Trophoblast cell (in vitro differentiated cells and primary cell): ENCODE data around the gene FRY.

Experiments
- DNase-seq, 2 donors: peaks; one replicate each; pipeline ENCODE4 v3.0.0-alpha.2; 2016
- H2AFZ ChIP-seq: 2 replicates; pipeline ENCODE4 v1.6.1; 2013; ENCODE audit warnings: low read length, moderate library complexity, mild to moderate bottlenecking; ENCODE audit not compliant: insufficient read depth, poor library complexity
- H2AK5ac ChIP-seq: 2 replicates; pipeline ENCODE4 v1.6.1; 2013; ENCODE audit warnings: mild to moderate bottlenecking, low read length
- H2BK120ac ChIP-seq: 2 replicates; pipeline ENCODE4 v1.6.1; 2013; ENCODE audit warnings: low read length, mild to moderate bottlenecking, moderate library complexity; ENCODE audit not compliant: insufficient read depth, poor library complexity
- H2BK12ac ChIP-seq: 2 replicates; pipeline ENCODE4 v1.6.1; 2013; ENCODE audit warnings: mild to moderate bottlenecking, low read length, moderate library complexity
- H2BK5ac ChIP-seq: 2 replicates; pipeline ENCODE4 v1.6.1; 2013; ENCODE audit warnings: low read length, low read depth, moderate library complexity, mild to moderate bottlenecking; ENCODE audit not compliant: poor library complexity
- H3K14ac ChIP-seq: 2 replicates; pipeline ENCODE4 v1.6.1; 2013; ENCODE audit warnings: mild to moderate bottlenecking, low read length
- H3K18ac ChIP-seq: 2 replicates; pipeline ENCODE4 v1.6.1; 2013; ENCODE audit warnings: mild to moderate bottlenecking, low read length
- H3K23ac ChIP-seq: 2 replicates; pipeline ENCODE4 v1.6.1; 2013; ENCODE audit warnings: low read length
- H3K27ac ChIP-seq: 2 replicates; pipeline ENCODE4 v1.5.1; 2013; ENCODE audit warnings: low read depth, mild to moderate bottlenecking, inconsistent platforms, low read length, moderate library complexity
- H3K27me3 ChIP-seq: 2 replicates; pipeline ENCODE4 v1.6.1; 2013; ENCODE audit warnings: inconsistent platforms, mild to moderate bottlenecking, low read length, moderate library complexity; ENCODE audit not compliant: insufficient read depth
- H3K36me3 ChIP-seq, 2 experiments: 1 replicate in 1 of 2; 2 replicates in 1 of 2; pipeline ENCODE4 v1.6.1; 2013; ENCODE audit warnings: low read length in 2 of 2, mild to moderate bottlenecking in 2 of 2, moderate library complexity in 1 of 2; ENCODE audit not compliant: insufficient read depth in 2 of 2, control insufficient read depth in 1 of 2
- H3K4ac ChIP-seq: 2 replicates; pipeline ENCODE4 v1.6.1; 2013; ENCODE audit warnings: low read depth, mild to moderate bottlenecking, low read length, moderate library complexity
- H3K4me1 ChIP-seq, 2 experiments: 1 replicate in 1 of 2; 2 replicates in 1 of 2; pipeline ENCODE4 v1.6.1; 2013; ENCODE audit warnings: low read length in 2 of 2, mild to moderate bottlenecking in 2 of 2, moderate library complexity in 1 of 2; ENCODE audit not compliant: insufficient read depth in 2 of 2, control insufficient read depth in 1 of 2
- H3K4me2 ChIP-seq: 2 replicates; pipeline ENCODE4 v1.6.1; 2013; ENCODE audit warnings: inconsistent platforms, mild to moderate bottlenecking, low read length, moderate library complexity
- H3K4me3 ChIP-seq: 2 replicates; pipeline ENCODE4 v1.5.1; 2013; ENCODE audit warnings: mild to moderate bottlenecking, low read depth, low read length, inconsistent platforms
- H3K79me1 ChIP-seq: one replicate; pipeline ENCODE4 v1.6.1; 2013; ENCODE audit warnings: low read length
- H3K79me2 ChIP-seq: 2 replicates; pipeline ENCODE4 v1.6.1; 2013; ENCODE audit warnings: low read length, mild to moderate bottlenecking; ENCODE audit not compliant: control insufficient read depth, insufficient read depth, poor library complexity
- H3K9ac ChIP-seq: 2 replicates; pipeline ENCODE4 v1.6.1; 2013; ENCODE audit warnings: mild to moderate bottlenecking, low read length
- H3K9me3 ChIP-seq: 2 replicates; pipeline ENCODE4 v1.6.1; 2013; ENCODE audit warnings: low read depth, mild to moderate bottlenecking, control low read depth, inconsistent platforms, low read length; ENCODE audit not compliant: insufficient read depth
- H4K12ac ChIP-seq: 2 replicates; pipeline ENCODE4 v1.6.1; 2013; ENCODE audit warnings: low read depth, mild to moderate bottlenecking, low read length, moderate library complexity
- H4K8ac ChIP-seq: 2 replicates; pipeline ENCODE4 v1.6.1; 2013; ENCODE audit warnings: low read depth, mild to moderate bottlenecking, low read length, moderate library complexity
- H4K91ac ChIP-seq: one replicate; pipeline ENCODE4 v1.6.1; 2013; ENCODE audit warnings: low read depth, mild to moderate bottlenecking, low read length, moderate library complexity
- WGBS: extraction: QIAGEN DNeasy Blood & Tissue Kit; methylation state at CpG from one replicate; pipeline ENCODE4 v1.1.7; 2013; ENCODE audit warnings: missing lambda C conversion rate; ENCODE audit not compliant: insufficient read length, insufficient coverage; ENCODE audit errors: extremely low coverage; 5-methylcytosine and 5-hydroxymethylcytosine counted together

Gene FRY

DNA sequence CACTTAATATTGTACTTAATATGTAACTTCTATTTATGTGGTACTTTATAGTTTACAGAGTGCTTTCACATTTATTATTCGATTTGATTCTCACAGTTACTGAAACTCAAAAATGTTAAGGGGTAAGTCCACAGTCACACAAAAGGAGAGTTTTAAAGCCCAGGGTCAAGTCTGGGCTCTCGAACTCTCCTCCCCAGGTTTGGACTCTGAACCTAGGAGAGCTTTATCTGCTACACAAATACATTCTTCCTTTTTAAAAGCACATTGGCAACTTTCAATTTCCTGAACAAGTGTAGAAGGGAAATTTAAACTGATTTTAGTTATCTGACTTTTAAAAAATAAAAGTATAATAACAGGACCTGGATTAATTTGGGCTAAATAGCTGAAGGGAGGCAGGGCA lies 144.4 kb downstream of the FRY start:
- no peaks in the 10 kb centered on the region for H3K79me1 ChIP-seq
- H3K79me2 ChIP-seq, result no peaks in the 10 kb centered on the region
- H3K36me3 ChIP-seq, result no peaks in the 10 kb centered on the region
- no peak overlapping the region for H3K18ac ChIP-seq
- no peak for DNase-seq
- no peak overlapping the region for H2AK5ac ChIP-seq
- no peak overlapping the region for H3K27ac ChIP-seq
- no peak overlapping the region for H3K14ac ChIP-seq
- H2BK12ac ChIP-seq, result no peak overlapping the region
- no peak overlapping the region for H4K91ac ChIP-seq
- no peaks in the 10 kb centered on the region for H3K9me3 ChIP-seq
- no CpG with 5 or more reads among the region's 2 CpGs for WGBS
- no peak overlapping the region for H2BK5ac ChIP-seq
- H4K12ac ChIP-seq, result no peak overlapping the region
- H3K27me3 ChIP-seq, result no peaks in the 10 kb centered on the region
- no peak overlapping the region for H3K4me3 ChIP-seq
- H2BK120ac ChIP-seq, result no peak overlapping the region
- H4K8ac ChIP-seq, result no peak overlapping the region
- no peak overlapping the region for H3K23ac ChIP-seq
- H3K4me1 ChIP-seq, result no peaks in the 10 kb centered on the region
- no peak overlapping the region for H3K9ac ChIP-seq
- no peak overlapping the region for H3K4ac ChIP-seq
- no peak overlapping the region for H3K4me2 ChIP-seq
- H2AFZ ChIP-seq, result no peak overlapping the region

DNA sequence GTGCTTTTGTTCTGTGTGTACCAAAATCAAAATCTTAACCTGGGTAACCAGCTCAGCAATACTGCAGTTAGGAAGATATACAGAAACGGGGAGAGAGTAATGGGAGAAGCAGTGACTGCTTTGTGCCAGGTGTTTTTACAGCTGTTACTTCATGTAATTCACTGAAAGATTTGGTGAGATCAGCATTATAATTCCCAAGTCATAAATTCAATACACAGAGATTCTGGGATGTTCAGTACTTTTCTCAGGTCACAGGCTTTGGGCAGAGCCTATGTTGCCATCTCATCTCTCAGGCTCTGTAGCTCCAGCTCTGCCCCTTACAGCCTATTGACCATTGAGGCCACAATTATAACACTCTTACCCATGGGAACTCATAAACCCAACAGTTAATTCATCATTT lies 145.1 kb downstream of the FRY start:
- Histone ChIP-seq H4K91ac (no peak overlapping the region), H3K9me3 (no peaks in the 10 kb centered on the region), H4K12ac (no peak overlapping the region), H3K27me3 (no peaks in the 10 kb centered on the region), H3K79me2 (no peaks in the 10 kb centered on the region), H4K8ac (no peak overlapping the region), H2BK12ac (no peak overlapping the region), H2BK5ac (no peak overlapping the region), H2AK5ac (no peak overlapping the region), H3K9ac (no peak overlapping the region), H3K4me3 (no peak overlapping the region), H3K27ac (no peak overlapping the region), H3K79me1 (no peaks in the 10 kb centered on the region), H3K4me1 (no peaks in the 10 kb centered on the region), H2AFZ (no peak overlapping the region), H3K4ac (no peak overlapping the region), H3K18ac (no peak overlapping the region), H3K14ac (no peak overlapping the region), H2BK120ac (no peak overlapping the region), H3K4me2 (no peak overlapping the region), H3K36me3 (no peaks in the 10 kb centered on the region), H3K23ac (no peak overlapping the region)
- no peak for DNase-seq
- WGBS, result no CpG with 5 or more reads among the region's 1 CpG

DNA sequence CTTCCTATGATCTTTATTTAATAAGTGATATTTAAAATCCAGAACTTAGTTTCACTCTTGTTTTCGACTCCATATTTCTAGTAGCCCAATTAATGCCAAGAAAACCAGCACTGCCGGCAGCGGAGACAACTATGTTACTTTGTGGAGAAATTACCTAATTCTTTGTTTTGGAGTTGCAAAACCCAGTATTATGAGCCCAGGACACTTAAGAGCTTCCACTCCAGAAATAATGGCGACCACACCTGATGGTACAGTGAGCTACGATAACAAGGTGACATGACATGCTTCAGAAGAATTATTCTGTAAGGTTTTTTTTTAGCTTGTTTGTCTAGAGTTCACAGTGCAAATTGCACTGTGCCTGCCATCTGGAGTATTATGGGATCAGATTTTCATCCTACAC lies 147.2 kb downstream of the FRY start:
- Histone ChIP-seq H2BK5ac (no peak overlapping the region), H3K79me1 (no peaks in the 10 kb centered on the region), H3K18ac (no peak overlapping the region), H3K36me3 (no peaks in the 10 kb centered on the region), H3K4me2 (no peak overlapping the region), H3K4me1 (no peaks in the 10 kb centered on the region), H3K9me3 (no peaks in the 10 kb centered on the region), H2BK12ac (no peak overlapping the region), H3K4ac (no peak overlapping the region), H3K9ac (no peak overlapping the region), H3K27ac (no peak overlapping the region), H3K14ac (no peak overlapping the region), H4K8ac (no peak overlapping the region), H2BK120ac (no peak overlapping the region), H2AK5ac (no peak overlapping the region), H3K23ac (no peak overlapping the region), H3K4me3 (no peak overlapping the region), H4K12ac (no peak overlapping the region), H3K27me3 (no peaks in the 10 kb centered on the region), H4K91ac (no peak overlapping the region), H3K79me2 (no peaks in the 10 kb centered on the region), H2AFZ (no peak overlapping the region)
- no CpG with 5 or more reads among the region's 5 CpGs for WGBS
- no peak for DNase-seq

DNA sequence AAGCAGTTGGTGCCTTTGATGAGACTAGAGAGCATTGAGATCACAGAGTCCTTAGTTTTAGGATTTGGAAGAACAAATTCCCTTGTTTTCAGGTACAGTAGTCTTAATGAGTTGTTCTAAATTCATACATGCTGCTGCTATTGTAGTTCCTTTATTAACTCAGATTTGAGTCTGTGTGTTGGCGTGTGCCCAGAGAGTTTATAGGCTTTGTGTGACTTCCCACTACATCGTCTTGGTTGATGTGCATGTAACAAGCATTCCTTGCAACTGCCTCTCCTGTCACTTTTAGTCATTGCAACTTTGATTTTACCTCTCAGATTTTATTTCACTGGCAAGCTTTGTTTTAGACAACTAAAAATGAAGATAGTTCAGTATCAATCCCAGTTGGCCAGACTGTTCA lies 148.1 kb downstream of the FRY start:
- H3K18ac ChIP-seq, result no peak overlapping the region
- H3K9me3 ChIP-seq, result no peaks in the 10 kb centered on the region
- H2BK5ac ChIP-seq, result no peak overlapping the region
- no peak overlapping the region for H3K4me2 ChIP-seq
- no peak overlapping the region for H3K14ac ChIP-seq
- no peaks in the 10 kb centered on the region for H3K79me2 ChIP-seq
- no peaks in the 10 kb centered on the region for H3K27me3 ChIP-seq
- no peak for DNase-seq
- no peak overlapping the region for H3K4ac ChIP-seq
- H3K79me1 ChIP-seq, result no peaks in the 10 kb centered on the region
- H3K4me1 ChIP-seq, result no peaks in the 10 kb centered on the region
- no peak overlapping the region for H3K27ac ChIP-seq
- H2AFZ ChIP-seq, result no peak overlapping the region
- H2BK12ac ChIP-seq, result no peak overlapping the region
- H3K23ac ChIP-seq, result no peak overlapping the region
- H2AK5ac ChIP-seq, result no peak overlapping the region
- H3K36me3 ChIP-seq, result no peaks in the 10 kb centered on the region
- no CpG with 5 or more reads among the region's 2 CpGs for WGBS
- no peak overlapping the region for H2BK120ac ChIP-seq
- H4K12ac ChIP-seq, result no peak overlapping the region
- H3K9ac ChIP-seq, result no peak overlapping the region
- no peak overlapping the region for H4K91ac ChIP-seq
- H3K4me3 ChIP-seq, result no peak overlapping the region
- H4K8ac ChIP-seq, result no peak overlapping the region
